ENCODE measurements around the gene IRF6. TPM values are rescaled to one million over a fixed set of nuclear protein-coding genes. Genes with fewer than 3 reads are reported as not detected.

The IRF6 gene
- total RNA-seq, 1 donor from 2014 or later: 175 TPM

- Histone ChIP-seq H3K4me3 (ENCODE audit: low read depth, low read length) (no peak overlapping the region), H3K27me3 (ENCODE audit: control insufficient read depth, insufficient read depth, low read length) (no peaks in the 10 kb centered on the region), H3K36me3 (ENCODE audit: control insufficient read depth, insufficient read depth, low read length) (no peaks in the 10 kb centered on the region)
- TF ChIP-seq CTCF (IDR thresholded peaks at IDR 0.05; ENCODE audit: insufficient read depth, low read length, severe bottlenecking): no peak
- DNase-seq (ENCODE audit: low read depth): no peak
- no peak for FAIRE-seq
These were observed 50.7 kb downstream of the IRF6 start for GRCh38 chr1:209755256-209755655.

GRCh38 chr1:209752890-209753289, 53.1 kb downstream of the IRF6 start:
- no peak for FAIRE-seq

GRCh38 chr1:209751627-209752231, 54.2 kb downstream of the IRF6 start:
- Histone ChIP-seq H3K27me3 (ENCODE audit: control insufficient read depth, insufficient read depth, low read length) (no peaks in the 10 kb centered on the region), H3K36me3 (ENCODE audit: control insufficient read depth, insufficient read depth, low read length) (no peaks in the 10 kb centered on the region), H3K4me3 (ENCODE audit: low read depth, low read length) (no peak overlapping the region)
- TF ChIP-seq CTCF (IDR thresholded peaks at IDR 0.05; ENCODE audit: insufficient read depth, low read length, severe bottlenecking): no peak
- no peak for FAIRE-seq
- DNase-seq (ENCODE audit: low read depth): no peak

More at GRCh38 chr1:209752890-209753289, 53.1 kb downstream of the IRF6 start:
- no peak overlapping the region for H3K4me3 ChIP-seq (ENCODE audit: low read depth, low read length)
- no peak for TF ChIP-seq CTCF (IDR thresholded peaks at IDR 0.05; ENCODE audit: insufficient read depth, low read length, severe bottlenecking)
- no peaks in the 10 kb centered on the region for H3K36me3 ChIP-seq (ENCODE audit: control insufficient read depth, insufficient read depth, low read length)
- DNase-seq (ENCODE audit: low read depth): no peak
- no peaks in the 10 kb centered on the region for H3K27me3 ChIP-seq (ENCODE audit: control insufficient read depth, insufficient read depth, low read length)

- H3K36me3 ChIP-seq (ENCODE audit: control insufficient read depth, insufficient read depth, low read length): no peaks in the 10 kb centered on the region
- no peak for TF ChIP-seq CTCF (IDR thresholded peaks at IDR 0.05; ENCODE audit: insufficient read depth, low read length, severe bottlenecking)
- FAIRE-seq: no peak
- H3K4me3 ChIP-seq (ENCODE audit: low read depth, low read length): no peak overlapping the region
- H3K27me3 ChIP-seq (ENCODE audit: control insufficient read depth, insufficient read depth, low read length): no peaks in the 10 kb centered on the region
- DNase-seq (ENCODE audit: low read depth): no peak
These were observed 56.1 kb downstream of the IRF6 start for GRCh38 chr1:209749670-209750323.

- Histone ChIP-seq H3K27me3 (ENCODE audit: control insufficient read depth, insufficient read depth, low read length) (no peaks in the 10 kb centered on the region), H3K36me3 (ENCODE audit: control insufficient read depth, insufficient read depth, low read length) (no peaks in the 10 kb centered on the region), H3K4me3 (ENCODE audit: low read depth, low read length) (no peak overlapping the region)
- no peak for DNase-seq (ENCODE audit: low read depth)
- no peak for FAIRE-seq
- no peak for TF ChIP-seq CTCF (IDR thresholded peaks at IDR 0.05; ENCODE audit: insufficient read depth, low read length, severe bottlenecking)
These were observed 56.7 kb downstream of the IRF6 start for GRCh38 chr1:209749205-209749604.
